GM19397 (cell line): ENCODE results near the gene UNC79.
A peak's percentile ranks its signal among the peaks of the same experiment; 100 is the strongest.
"Not testable (repeated sequence)": the region's sequence is repeated elsewhere in the genome, so short reads cannot be mapped to it uniquely, and the experiment has no call there.

Experiments used
- ATAC-seq: cut with Tn5 transposase; IDR thresholded peaks from one replicate; pipeline ENCODE4 v1.9.1; 2021; ENCODE audit warnings: mild to moderate bottlenecking, moderate library complexity; ENCODE audit not compliant: unreplicated experiment

Gene UNC79

GRCh38 chr14:93493054-93493453, 62.3 kb downstream of the UNC79 start:
- ATAC-seq, result no peak

GRCh38 chr14:93493622-93494021, 62.9 kb downstream of the UNC79 start:
- not testable (repeated sequence) for ATAC-seq

- no peak for ATAC-seq
These were observed 66.4 kb downstream of the UNC79 start for GRCh38 chr14:93496856-93497741.

GRCh38 chr14:93510056-93510455, 79.3 kb downstream of the UNC79 start:
- ATAC-seq, result no peak

GRCh38 chr14:93511001-93511400, 80.3 kb downstream of the UNC79 start:
- no peak for ATAC-seq

- no peak for ATAC-seq
These were observed 89.4 kb downstream of the UNC79 start for GRCh38 chr14:93520053-93520607.

GRCh38 chr14:93522221-93522620, 91.5 kb downstream of the UNC79 start:
- ATAC-seq, result no peak

- ATAC-seq, result not testable (repeated sequence)
These were observed 94.5 kb downstream of the UNC79 start for GRCh38 chr14:93525216-93525615.

- no peak for ATAC-seq
These were observed 95.1 kb downstream of the UNC79 start for GRCh38 chr14:93525696-93526451.

GRCh38 chr14:93527203-93527607, 96.5 kb downstream of the UNC79 start:
- ATAC-seq, result no peak

GRCh38 chr14:93528884-93529558, 98.3 kb downstream of the UNC79 start:
- no peak for ATAC-seq

GRCh38 chr14:93531644-93532043, 100.9 kb downstream of the UNC79 start:
- no peak for ATAC-seq

GRCh38 chr14:93532541-93532940, 101.8 kb downstream of the UNC79 start:
- no peak for ATAC-seq

GRCh38 chr14:93533437-93533836, 102.7 kb downstream of the UNC79 start:
- ATAC-seq, result peak; percentile 24

- ATAC-seq, result peak; percentile 69
These were observed 103.1 kb downstream of the UNC79 start for GRCh38 chr14:93533842-93534241.

GRCh38 chr14:93535537-93535936, 104.8 kb downstream of the UNC79 start:
- ATAC-seq, result no peak

GRCh38 chr14:93536945-93537344, 106.2 kb downstream of the UNC79 start:
- ATAC-seq, result no peak

- ATAC-seq, result no peak
These were observed 107.2 kb downstream of the UNC79 start for GRCh38 chr14:93537951-93538350.

- ATAC-seq, result no peak
These were observed 107.7 kb downstream of the UNC79 start for GRCh38 chr14:93538413-93538812.

GRCh38 chr14:93540235-93540634, 109.5 kb downstream of the UNC79 start:
- ATAC-seq, result no peak

GRCh38 chr14:93543766-93544165, 113.0 kb downstream of the UNC79 start:
- no peak for ATAC-seq
